GM23338 (cell line): ENCODE measurements around the gene YIF1A.

ENCODE experiments used
- CREB1 ChIP-seq: fragments of 250-450 bp; sonication (Bioruptor Pico); IDR thresholded peaks from 2 replicates; pipeline ENCODE4 v1.5.0; 2020; ENCODE audit warnings: low read depth, mild to moderate bottlenecking, moderate library complexity
- CTCF ChIP-seq, 2 experiments: fragments of 200-600 bp in 1 of 2; sonication (generic) in 1 of 2; conservative IDR thresholded peaks; 2 replicates each; pipeline versions ENCODE4 v1.5.1 to v1.6.1; 2016 to 2017; ENCODE audit warnings: antibody characterized with exemption in 2 of 2, low read depth in 2 of 2, mild to moderate bottlenecking in 2 of 2, moderate library complexity in 1 of 2
- ETS1 ChIP-seq: IDR thresholded peaks from 2 replicates; pipeline ENCODE4 v1.6.1; 2016; ENCODE audit warnings: antibody characterized with exemption
- EZH2 ChIP-seq: fragments of 200-600 bp; sonication (generic); IDR thresholded peaks from one replicate; pipeline ENCODE4 v1.8.0; 2017; ENCODE audit warnings: antibody characterized with exemption, mild to moderate bottlenecking, low read depth; ENCODE audit not compliant: unreplicated experiment
- EZH2phosphoT487 ChIP-seq: fragments of 200-600 bp; sonication (generic); IDR thresholded peaks from one replicate; pipeline ENCODE4 v1.8.1; 2018; ENCODE audit warnings: antibody characterized with exemption; ENCODE audit not compliant: unreplicated experiment
- JUNB ChIP-seq: IDR thresholded peaks from one replicate; pipeline ENCODE4 v1.6.1; 2016; ENCODE audit warnings: antibody characterized with exemption; ENCODE audit not compliant: unreplicated experiment
- POLR2AphosphoS5 ChIP-seq: IDR thresholded peaks from 2 replicates; pipeline ENCODE4 v1.6.1; 2016; ENCODE audit warnings: antibody characterized with exemption, low read depth
- ZNF331 ChIP-seq: fragments of 250-450 bp; sonication (Bioruptor Pico); IDR thresholded peaks from 2 replicates; pipeline ENCODE4 v1.5.0; 2020; ENCODE audit warnings: low read depth, mild to moderate bottlenecking, moderate library complexity
- ZNF462 ChIP-seq: fragments of 250-450 bp; sonication (Bioruptor Pico); IDR thresholded peaks from 2 replicates; pipeline ENCODE4 v1.5.0; 2020; ENCODE audit warnings: mild to moderate bottlenecking, moderate library complexity
- TF ChIP-seq, protein P1 (sequence below): IDR thresholded peaks from one replicate; pipeline ENCODE4 v1.6.1; 2018; ENCODE audit warnings: antibody characterized with exemption; ENCODE audit not compliant: unreplicated experiment

- no peak for TF ChIP-seq CTCF (conservative IDR thresholded peaks at IDR 0.05; ENCODE audit: low read depth in 2 of 2)
- no peak for TF ChIP-seq EZH2phosphoT487
- no peak for TF ChIP-seq POLR2AphosphoS5
- TF ChIP-seq CREB1, result no peak
- TF ChIP-seq ETS1, result no peak
- TF ChIP-seq, protein P1, sequence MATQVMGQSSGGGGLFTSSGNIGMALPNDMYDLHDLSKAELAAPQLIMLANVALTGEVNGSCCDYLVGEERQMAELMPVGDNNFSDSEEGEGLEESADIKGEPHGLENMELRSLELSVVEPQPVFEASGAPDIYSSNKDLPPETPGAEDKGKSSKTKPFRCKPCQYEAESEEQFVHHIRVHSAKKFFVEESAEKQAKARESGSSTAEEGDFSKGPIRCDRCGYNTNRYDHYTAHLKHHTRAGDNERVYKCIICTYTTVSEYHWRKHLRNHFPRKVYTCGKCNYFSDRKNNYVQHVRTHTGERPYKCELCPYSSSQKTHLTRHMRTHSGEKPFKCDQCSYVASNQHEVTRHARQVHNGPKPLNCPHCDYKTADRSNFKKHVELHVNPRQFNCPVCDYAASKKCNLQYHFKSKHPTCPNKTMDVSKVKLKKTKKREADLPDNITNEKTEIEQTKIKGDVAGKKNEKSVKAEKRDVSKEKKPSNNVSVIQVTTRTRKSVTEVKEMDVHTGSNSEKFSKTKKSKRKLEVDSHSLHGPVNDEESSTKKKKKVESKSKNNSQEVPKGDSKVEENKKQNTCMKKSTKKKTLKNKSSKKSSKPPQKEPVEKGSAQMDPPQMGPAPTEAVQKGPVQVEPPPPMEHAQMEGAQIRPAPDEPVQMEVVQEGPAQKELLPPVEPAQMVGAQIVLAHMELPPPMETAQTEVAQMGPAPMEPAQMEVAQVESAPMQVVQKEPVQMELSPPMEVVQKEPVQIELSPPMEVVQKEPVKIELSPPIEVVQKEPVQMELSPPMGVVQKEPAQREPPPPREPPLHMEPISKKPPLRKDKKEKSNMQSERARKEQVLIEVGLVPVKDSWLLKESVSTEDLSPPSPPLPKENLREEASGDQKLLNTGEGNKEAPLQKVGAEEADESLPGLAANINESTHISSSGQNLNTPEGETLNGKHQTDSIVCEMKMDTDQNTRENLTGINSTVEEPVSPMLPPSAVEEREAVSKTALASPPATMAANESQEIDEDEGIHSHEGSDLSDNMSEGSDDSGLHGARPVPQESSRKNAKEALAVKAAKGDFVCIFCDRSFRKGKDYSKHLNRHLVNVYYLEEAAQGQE, result no peak
- TF ChIP-seq JUNB, result no peak
- TF ChIP-seq EZH2, result no peak
- TF ChIP-seq ZNF331 (CRISPR knock-in tag), result no peak
- no peak for TF ChIP-seq ZNF462 (CRISPR knock-in tag)
Observed at GRCh38 chr11:66314561-66315497, 25.9 kb upstream of the YIF1A start.
